Skeletal muscle satellite cell (primary cell): Measurements from ENCODE around the gene SLC39A13.
A peak's percentile ranks its signal among the peaks of the same experiment; 100 is the strongest.

Experiments
- H3K27me3 ChIP-seq: 2 replicates; pipeline ENCODE4 v1.7.0; 2013; ENCODE audit warnings: low read length; ENCODE audit not compliant: control insufficient read depth, insufficient read depth
- H3K36me3 ChIP-seq: 2 replicates; pipeline ENCODE4 v1.7.0; 2013; ENCODE audit warnings: mild to moderate bottlenecking, control low read depth, low read length; ENCODE audit not compliant: insufficient read depth
- H3K4me1 ChIP-seq: 2 replicates; pipeline ENCODE4 v1.7.0; 2013; ENCODE audit warnings: low read length; ENCODE audit not compliant: control insufficient read depth, insufficient read depth
- H3K4me2 ChIP-seq: 2 replicates; pipeline ENCODE4 v1.7.0; 2013; ENCODE audit warnings: mild to moderate bottlenecking, low read length
- H3K4me3 ChIP-seq: 2 replicates; pipeline ENCODE4 v1.7.0; 2013; ENCODE audit warnings: low read length
- H3K9ac ChIP-seq: 2 replicates; pipeline ENCODE4 v1.7.0; 2013; ENCODE audit warnings: mild to moderate bottlenecking, low read depth, low read length, moderate library complexity
- H3K9me3 ChIP-seq: replicated peaks from 2 replicates; pipeline ENCODE4 v1.7.0; 2013; ENCODE audit warnings: mild to moderate bottlenecking, control low read depth, low read length

The SLC39A13 gene

DNA sequence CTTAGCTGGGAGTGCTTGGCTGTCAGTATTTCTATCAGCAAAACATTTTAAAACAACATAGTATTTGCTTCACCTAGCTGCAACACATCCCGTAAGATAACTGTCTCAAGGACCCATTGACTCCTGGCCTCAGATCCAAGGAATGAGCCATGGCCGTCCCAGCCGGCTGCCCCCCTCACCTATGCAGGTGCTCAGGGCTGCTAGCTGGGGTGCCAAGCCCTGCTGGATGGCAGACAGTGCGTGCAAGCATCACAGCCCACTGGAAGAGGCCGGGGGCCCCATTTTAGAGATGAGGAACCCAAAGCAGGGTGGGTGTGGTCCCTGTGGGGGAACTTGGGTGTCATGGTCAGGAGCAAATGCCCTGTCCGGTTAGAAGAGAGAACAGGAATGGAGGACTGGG, 9.3 kb downstream of the SLC39A13 start:
- Histone ChIP-seq H3K9ac (no peak overlapping the region), H3K27me3 (no peaks in the 10 kb centered on the region), H3K4me1 (peaks cover 60% of the 10 kb centered on the region), H3K4me3 (no peak overlapping the region), H3K36me3 (peaks cover 72% of the 10 kb centered on the region), H3K9me3 (no peaks in the 10 kb centered on the region), H3K4me2 (no peak overlapping the region)

GRCh38 chr11:47418454-47419259, 10.3 kb downstream of the SLC39A13 start:
- H3K4me2 ChIP-seq: no peak overlapping the region
- peaks cover 52% of the 10 kb centered on the region for H3K4me1 ChIP-seq
- H3K9ac ChIP-seq: peak overlapping the region; percentile 10
- no peaks in the 10 kb centered on the region for H3K9me3 ChIP-seq
- H3K36me3 ChIP-seq: peaks cover 76% of the 10 kb centered on the region
- H3K27me3 ChIP-seq: no peaks in the 10 kb centered on the region
- no peak overlapping the region for H3K4me3 ChIP-seq

GRCh38 chr11:47425611-47426010, 17.2 kb downstream of the SLC39A13 start:
- Histone ChIP-seq H3K27me3 (no peaks in the 10 kb centered on the region), H3K4me2 (peak overlapping the region; percentile 97), H3K4me3 (peak overlapping the region; percentile 92)

DNA sequence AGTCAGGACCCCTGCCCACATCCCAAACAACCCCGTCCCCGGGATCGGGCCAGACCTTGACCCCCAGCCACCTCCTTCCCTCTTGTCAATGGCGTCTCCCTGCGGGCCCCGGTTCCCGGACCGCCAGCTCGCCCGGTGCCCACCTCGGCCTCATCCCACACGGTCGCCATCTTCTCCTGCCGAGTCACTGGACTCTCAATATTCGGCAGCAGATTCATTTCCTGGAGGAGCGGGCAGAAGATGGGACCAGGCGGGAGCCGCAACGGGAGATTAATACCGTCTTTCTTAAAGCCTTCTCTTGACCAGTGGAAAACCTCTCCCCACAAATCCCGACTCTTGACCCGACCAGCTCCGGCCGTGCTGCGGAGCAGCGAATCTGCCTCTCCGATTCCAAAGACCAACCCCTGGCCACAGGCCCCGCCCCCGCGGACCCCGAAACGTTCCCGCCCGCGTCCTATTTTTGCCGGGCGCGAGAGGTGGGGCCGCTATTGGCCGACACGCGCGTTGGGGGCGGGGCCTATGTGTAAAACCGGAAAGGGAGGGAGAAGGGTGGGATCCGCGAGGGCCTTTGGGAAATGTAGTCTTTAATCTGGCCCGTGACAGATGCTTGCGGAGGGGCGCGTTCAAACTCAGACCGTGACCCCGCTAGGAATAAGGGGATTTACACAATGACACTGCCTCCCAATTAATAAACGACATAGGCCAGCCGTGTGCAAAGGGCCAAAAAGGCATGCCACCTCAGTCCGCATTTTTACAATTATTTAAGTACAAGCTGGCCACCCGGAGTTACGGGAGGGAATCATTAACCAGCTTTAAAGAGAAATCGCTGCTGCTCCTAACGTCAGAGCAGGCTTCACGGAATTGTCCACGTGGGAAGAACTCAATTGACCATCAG, 17.9 kb downstream of the SLC39A13 start, which contains the start of gene PSMC3:
Gene PSMC3 (minus strand): TSS at position 378 of the 895 bp plus-strand sequence. CDS start 160 bp downstream, at position 218.
- H3K4me2 ChIP-seq: peak within 1 kb of the TSS; percentile 97
- peaks cover 19% of the 10 kb centered on the region for H3K4me1 ChIP-seq
- H3K9ac ChIP-seq: peak within 1 kb of the TSS; percentile 98
- peak within 1 kb of the TSS; percentile 92 for H3K4me3 ChIP-seq
- no peaks in the 10 kb centered on the region for H3K9me3 ChIP-seq
- H3K36me3 ChIP-seq: peaks cover 33% of the 10 kb centered on the region
- H3K27me3 ChIP-seq: no peaks in the 10 kb centered on the region

More at GRCh38 chr11:47425611-47426010, 17.2 kb downstream of the SLC39A13 start:
- Histone ChIP-seq H3K4me1 (peaks cover 19% of the 10 kb centered on the region), H3K36me3 (peaks cover 38% of the 10 kb centered on the region), H3K9me3 (no peaks in the 10 kb centered on the region), H3K9ac (peak overlapping the region; percentile 98)

DNA sequence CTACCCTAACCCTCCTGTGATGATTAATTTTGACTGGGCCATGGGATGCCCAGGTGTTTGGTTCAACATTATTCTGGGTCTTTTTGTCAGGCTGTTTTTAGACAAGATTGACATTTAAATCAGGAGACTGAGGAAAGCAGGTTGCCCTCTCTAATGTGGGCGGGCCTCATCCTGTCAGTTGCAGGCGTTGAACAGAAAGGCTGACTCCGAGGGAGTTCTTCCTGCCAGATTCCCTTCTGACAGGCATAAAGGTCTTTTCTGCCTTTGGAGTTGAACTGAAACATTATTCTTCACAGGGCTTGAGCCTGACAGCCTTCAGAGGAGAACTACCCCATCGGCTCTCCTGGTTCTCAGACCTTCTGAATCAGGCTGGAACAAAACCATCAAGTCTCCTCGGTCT, 22.1 kb downstream of the SLC39A13 start:
- H3K27me3 ChIP-seq: no peaks in the 10 kb centered on the region
- H3K9ac ChIP-seq: no peak overlapping the region
- H3K4me1 ChIP-seq: peaks cover 16% of the 10 kb centered on the region
- no peaks in the 10 kb centered on the region for H3K36me3 ChIP-seq
- no peak overlapping the region for H3K4me2 ChIP-seq
- H3K9me3 ChIP-seq: no peaks in the 10 kb centered on the region
- no peak overlapping the region for H3K4me3 ChIP-seq

GRCh38 chr11:47431356-47432083, 23.1 kb downstream of the SLC39A13 start:
- Histone ChIP-seq H3K27me3 (no peaks in the 10 kb centered on the region), H3K4me3 (no peak overlapping the region), H3K36me3 (no peaks in the 10 kb centered on the region), H3K9ac (no peak overlapping the region), H3K4me2 (no peak overlapping the region), H3K4me1 (peaks cover 16% of the 10 kb centered on the region), H3K9me3 (no peaks in the 10 kb centered on the region)

GRCh38 chr11:47433157-47433556, 24.8 kb downstream of the SLC39A13 start:
- peaks cover 16% of the 10 kb centered on the region for H3K4me1 ChIP-seq
- H3K9ac ChIP-seq: no peak overlapping the region
- no peaks in the 10 kb centered on the region for H3K9me3 ChIP-seq

DNA sequence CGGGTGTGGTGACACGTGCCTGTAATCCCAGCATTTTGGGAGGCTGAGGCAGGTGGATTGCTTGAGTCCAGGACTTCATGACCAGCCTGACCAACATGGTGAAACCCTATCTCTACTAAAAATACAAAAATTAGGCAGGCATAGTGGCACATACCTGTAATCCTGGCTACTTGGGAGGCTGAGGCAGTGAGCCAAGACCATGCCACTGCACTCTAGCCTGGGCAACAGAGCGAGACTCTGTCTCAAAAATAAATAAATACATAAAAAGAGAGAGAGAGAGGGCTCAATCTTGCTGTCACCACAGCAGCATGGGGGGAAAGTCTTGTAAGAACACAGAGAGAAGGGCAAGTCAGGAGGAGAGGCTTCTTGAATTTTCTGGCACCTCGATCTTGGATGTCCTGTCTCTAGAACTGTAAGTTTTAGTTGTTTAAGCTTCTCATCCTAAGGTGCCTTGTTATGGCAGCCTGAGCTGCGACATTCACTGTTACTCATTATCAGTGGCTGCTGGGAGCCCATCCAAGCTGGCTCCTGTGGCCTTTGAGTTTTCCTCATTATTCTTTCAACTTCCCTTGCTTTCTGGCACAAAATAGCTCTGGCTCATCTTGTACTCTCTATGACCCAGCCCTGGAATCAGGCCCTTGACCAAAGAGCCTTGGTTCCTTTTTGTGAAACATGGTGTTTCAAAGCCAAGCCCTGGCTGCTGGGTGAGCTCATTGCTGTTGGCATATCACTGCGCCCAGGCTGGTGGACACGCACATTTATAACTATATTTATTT, 25.8 kb downstream of the SLC39A13 start:
- Histone ChIP-seq H3K4me3 (no peak overlapping the region), H3K27me3 (no peaks in the 10 kb centered on the region), H3K4me2 (no peak overlapping the region), H3K4me1 (peaks cover 16% of the 10 kb centered on the region), H3K9me3 (no peaks in the 10 kb centered on the region), H3K9ac (no peak overlapping the region), H3K36me3 (no peaks in the 10 kb centered on the region)

More at GRCh38 chr11:47433157-47433556, 24.8 kb downstream of the SLC39A13 start:
- no peak overlapping the region for H3K4me2 ChIP-seq
- H3K4me3 ChIP-seq: no peak overlapping the region
- no peaks in the 10 kb centered on the region for H3K27me3 ChIP-seq
- H3K36me3 ChIP-seq: no peaks in the 10 kb centered on the region

DNA sequence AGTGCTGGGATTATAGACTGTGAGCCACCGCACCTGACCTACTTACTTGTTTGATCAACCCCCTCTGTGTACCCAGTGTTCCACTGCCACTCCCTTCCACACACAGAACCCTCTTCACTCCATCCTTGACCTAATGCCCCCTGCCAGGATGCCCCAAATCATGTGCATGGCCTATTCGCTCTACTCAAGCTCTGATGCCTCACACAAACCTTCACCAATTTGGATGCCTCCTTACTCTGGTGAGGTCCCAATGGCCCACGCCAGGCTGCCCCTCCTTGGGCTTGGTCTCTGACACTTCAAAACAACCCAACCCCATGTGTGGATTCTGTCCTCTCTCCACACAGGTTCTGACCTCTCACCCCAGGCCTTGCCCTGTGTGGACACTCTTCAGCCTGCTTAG, 27.3 kb downstream of the SLC39A13 start:
- Histone ChIP-seq H3K4me1 (peaks cover 16% of the 10 kb centered on the region), H3K27me3 (no peaks in the 10 kb centered on the region)

GRCh38 chr11:47436726-47437125, 28.3 kb downstream of the SLC39A13 start:
- H3K9me3 ChIP-seq: no peaks in the 10 kb centered on the region
- peaks cover 5% of the 10 kb centered on the region for H3K36me3 ChIP-seq
- H3K4me3 ChIP-seq: no peak overlapping the region
- no peak overlapping the region for H3K9ac ChIP-seq
- H3K4me1 ChIP-seq: peaks cover 16% of the 10 kb centered on the region
- no peaks in the 10 kb centered on the region for H3K27me3 ChIP-seq
- no peak overlapping the region for H3K4me2 ChIP-seq

More for the DNA sequence above, 27.3 kb downstream of the SLC39A13 start:
- Histone ChIP-seq H3K4me2 (no peak overlapping the region), H3K9ac (no peak overlapping the region), H3K36me3 (no peaks in the 10 kb centered on the region), H3K4me3 (no peak overlapping the region), H3K9me3 (no peaks in the 10 kb centered on the region)
